NCI-H460 (cell line): ENCODE measurements around the gene MRPL38. TPM values are rescaled to one million over a fixed set of nuclear protein-coding genes. Genes with fewer than 3 reads are reported as not detected.

Source experiments
- DNase-seq: peaks from one replicate; pipeline ENCODE4 v3.0.0-alpha.2; 2016; ENCODE audit warnings: low read depth; ENCODE audit errors: extremely low read depth
- polyA plus RNA-seq: library from polyadenylated mRNA; depleted of rRNA; stranded (reverse); fragments of >200 nt; gene quantifications from 2 replicates; pipeline ENCODE4 v1.2.3, GENCODE V29; 2014; cell fraction: nucleus; rRNA removed
- total RNA-seq: library from RNA; depleted of rRNA; stranded (reverse); fragments of >200 nt; shearing (Covaris generic); gene quantifications from 2 replicates; pipeline ENCODE4 v1.2.3, GENCODE V29; 2014; rRNA removed

MRPL38 gene
- total RNA-seq, result 42.6 and 43.0 TPM in 2 replicates
- 139 and 190 TPM in 2 replicates for polyA plus RNA-seq

GRCh38 chr17:75904749-75905521 lies at the start of gene MRPL38:
TSS of gene MRPL38 (minus strand) at chr17:75904884. CDS start at chr17:75904875, 9 bp downstream.
- DNase-seq, result peak; percentile 96

GRCh38 chr17:75950855-75951554 lies 46.3 kb upstream of the MRPL38 start:
- DNase-seq, result no peak

GRCh38 chr17:75950421-75950820 lies 45.7 kb upstream of the MRPL38 start:
- no peak for DNase-seq

- no peak for DNase-seq
Observed at GRCh38 chr17:75945211-75945610, 40.5 kb upstream of the MRPL38 start.

- DNase-seq, result no peak
Observed at GRCh38 chr17:75943491-75943890, 38.8 kb upstream of the MRPL38 start.

- DNase-seq, result no peak
Observed at GRCh38 chr17:75942473-75942872, 37.8 kb upstream of the MRPL38 start.

- DNase-seq, result no peak
Observed at GRCh38 chr17:75941442-75941819, 36.7 kb upstream of the MRPL38 start.

- peak; percentile 93 for DNase-seq
Observed at GRCh38 chr17:75940727-75941441, 36.2 kb upstream of the MRPL38 start, which contains the start of gene FBF1. TSS of gene FBF1 (minus strand) at chr17:75941042. CDS start at chr17:75938149, 2,893 bp downstream.

- DNase-seq, result no peak
Observed at GRCh38 chr17:75937652-75938051, 33.0 kb upstream of the MRPL38 start.

GRCh38 chr17:75933808-75934207 lies 29.1 kb upstream of the MRPL38 start:
- no peak for DNase-seq

- no peak for DNase-seq
Observed at GRCh38 chr17:75932852-75933251, 28.2 kb upstream of the MRPL38 start.

GRCh38 chr17:75931062-75931461 lies 26.4 kb upstream of the MRPL38 start:
- DNase-seq, result no peak

- DNase-seq, result no peak
Observed at GRCh38 chr17:75927286-75927922, 22.7 kb upstream of the MRPL38 start.

GRCh38 chr17:75926456-75926855 lies 21.8 kb upstream of the MRPL38 start:
- DNase-seq, result no peak

GRCh38 chr17:75925912-75926311 lies 21.2 kb upstream of the MRPL38 start:
- DNase-seq, result no peak

- no peak for DNase-seq
Observed at GRCh38 chr17:75925103-75925502, 20.4 kb upstream of the MRPL38 start.

- DNase-seq, result no peak
Observed at GRCh38 chr17:75922963-75923874, 18.5 kb upstream of the MRPL38 start.

- DNase-seq, result no peak
Observed at GRCh38 chr17:75922173-75922961, 17.7 kb upstream of the MRPL38 start.

GRCh38 chr17:75921596-75921995 lies 16.9 kb upstream of the MRPL38 start:
- DNase-seq, result no peak
